Activated CD4-positive, alpha-beta T cell treated with anti-CD3 and anti-CD28 coated beads, Interleukin-2, amount 50 U/mL, for 16 hours (primary cell): ENCODE data around the gene SIRT3.
"Not testable (repeated sequence)": the region's sequence is repeated elsewhere in the genome, so short reads cannot be mapped to it uniquely, and the experiment has no call there.

Source experiments
- DNase-seq: peaks from one replicate; pipeline ENCODE4 v3.0.0-alpha.2; 2020

SIRT3 gene

DNA sequence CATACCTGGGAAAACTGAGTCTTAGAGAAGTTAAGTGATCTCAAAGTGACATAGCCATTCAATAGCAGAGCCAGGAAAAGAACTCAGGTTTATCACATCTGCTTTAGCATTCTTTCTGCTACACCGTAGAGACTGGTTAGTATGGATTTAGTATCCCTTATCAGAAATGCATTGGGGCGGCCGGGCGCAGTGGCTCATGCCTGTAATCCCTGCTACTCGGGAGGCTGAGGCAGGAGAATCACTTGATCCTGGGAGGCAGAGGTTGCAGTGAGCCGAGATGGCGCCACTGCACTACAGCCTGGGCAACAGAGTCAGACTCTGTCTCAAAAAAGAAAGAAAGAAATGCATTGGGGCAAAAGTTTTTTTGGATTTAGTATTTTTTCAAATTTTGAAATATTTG is 2.2 kb upstream of the SIRT3 start:
- not testable (repeated sequence) for DNase-seq

DNA sequence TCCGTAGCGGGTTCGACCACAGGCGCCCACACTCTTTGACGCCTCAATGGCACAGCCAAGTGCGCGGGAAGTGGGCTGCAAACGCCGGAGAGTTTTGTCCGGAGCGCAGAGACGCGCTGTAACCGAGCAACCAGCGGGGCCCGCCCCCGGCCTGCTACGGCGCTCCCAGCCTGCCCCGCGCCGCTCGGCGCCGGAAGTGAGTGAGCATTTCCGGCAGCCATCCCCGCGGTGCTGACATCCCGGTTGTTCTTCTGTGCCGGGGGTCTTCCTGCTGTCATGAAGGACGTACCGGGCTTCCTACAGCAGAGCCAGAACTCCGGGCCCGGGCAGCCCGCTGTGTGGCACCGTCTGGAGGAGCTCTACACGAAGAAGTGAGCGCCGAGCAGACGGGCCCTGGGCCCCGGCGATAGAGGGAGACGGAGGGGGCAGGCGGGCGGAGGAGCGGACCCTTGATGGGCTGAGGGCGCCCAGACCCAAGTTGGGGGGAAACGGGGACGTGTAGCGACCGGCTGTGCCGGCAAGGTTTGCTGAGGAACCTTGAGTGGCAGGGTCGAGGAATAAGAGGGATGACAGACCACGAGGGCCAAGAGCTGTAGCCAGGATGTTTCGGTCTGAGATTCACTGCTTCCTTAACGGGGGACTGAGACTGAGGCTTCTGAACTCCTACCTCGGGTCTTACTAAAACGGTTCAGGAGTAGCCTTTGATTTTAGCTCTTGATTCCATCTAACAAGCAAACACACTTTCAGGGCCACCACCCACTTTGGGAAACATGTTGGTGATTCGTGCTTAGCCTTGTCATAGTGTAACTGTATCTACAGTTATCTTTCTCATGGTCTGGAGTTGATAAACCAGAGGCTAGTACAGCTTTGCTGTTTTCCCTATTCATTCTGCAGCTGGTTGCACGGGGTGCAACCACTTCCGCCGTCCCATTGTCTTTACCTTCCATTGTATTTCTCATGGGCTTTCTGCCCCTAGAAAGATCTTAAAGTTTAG is 929 bp upstream of the SIRT3 start, which contains the start of gene PSMD13:
PSMD13 (plus strand) TSS at position 203 of the 994 bp plus-strand sequence; CDS start at position 277, 74 bp downstream.
- peak; percentile 88 for DNase-seq

DNA sequence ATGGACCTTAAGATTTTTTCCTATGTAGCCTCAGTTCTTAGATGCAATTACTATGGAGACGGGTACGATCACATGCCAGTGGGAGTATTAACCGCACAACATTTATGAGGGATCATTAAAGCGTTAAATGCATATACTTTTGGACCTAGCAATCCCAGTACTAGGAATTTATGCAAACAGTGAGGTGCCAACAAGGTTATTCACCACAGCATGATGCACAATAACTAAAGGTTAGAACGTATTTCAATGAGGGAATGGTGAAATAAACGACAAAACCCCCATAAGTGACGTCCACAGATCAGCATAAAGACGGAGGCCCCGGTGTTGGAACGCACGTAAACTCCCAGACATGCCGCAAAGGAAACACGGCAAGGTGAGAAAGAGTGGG is 539 bp downstream of the SIRT3 start:
- DNase-seq: peak; percentile 47

DNA sequence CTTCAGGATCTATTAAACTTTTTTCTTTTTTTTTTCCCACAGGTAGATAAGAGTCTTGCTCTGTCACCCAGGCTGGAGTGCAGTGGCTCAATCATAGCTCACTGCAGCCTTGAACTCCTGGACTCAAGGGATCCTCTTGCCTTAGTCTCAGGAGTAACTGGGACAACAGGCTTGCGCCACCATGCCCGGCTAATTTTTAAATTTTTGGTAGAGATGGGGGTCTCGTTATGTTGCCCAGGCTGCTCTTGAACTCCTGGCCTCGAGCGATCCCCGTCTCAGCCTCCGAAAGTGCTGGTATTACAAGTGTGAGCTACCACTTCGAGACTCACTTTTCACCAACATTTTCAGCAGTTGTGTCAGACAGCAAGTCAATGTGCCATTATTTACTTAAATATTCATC is 962 bp downstream of the SIRT3 start:
- no peak for DNase-seq

DNA sequence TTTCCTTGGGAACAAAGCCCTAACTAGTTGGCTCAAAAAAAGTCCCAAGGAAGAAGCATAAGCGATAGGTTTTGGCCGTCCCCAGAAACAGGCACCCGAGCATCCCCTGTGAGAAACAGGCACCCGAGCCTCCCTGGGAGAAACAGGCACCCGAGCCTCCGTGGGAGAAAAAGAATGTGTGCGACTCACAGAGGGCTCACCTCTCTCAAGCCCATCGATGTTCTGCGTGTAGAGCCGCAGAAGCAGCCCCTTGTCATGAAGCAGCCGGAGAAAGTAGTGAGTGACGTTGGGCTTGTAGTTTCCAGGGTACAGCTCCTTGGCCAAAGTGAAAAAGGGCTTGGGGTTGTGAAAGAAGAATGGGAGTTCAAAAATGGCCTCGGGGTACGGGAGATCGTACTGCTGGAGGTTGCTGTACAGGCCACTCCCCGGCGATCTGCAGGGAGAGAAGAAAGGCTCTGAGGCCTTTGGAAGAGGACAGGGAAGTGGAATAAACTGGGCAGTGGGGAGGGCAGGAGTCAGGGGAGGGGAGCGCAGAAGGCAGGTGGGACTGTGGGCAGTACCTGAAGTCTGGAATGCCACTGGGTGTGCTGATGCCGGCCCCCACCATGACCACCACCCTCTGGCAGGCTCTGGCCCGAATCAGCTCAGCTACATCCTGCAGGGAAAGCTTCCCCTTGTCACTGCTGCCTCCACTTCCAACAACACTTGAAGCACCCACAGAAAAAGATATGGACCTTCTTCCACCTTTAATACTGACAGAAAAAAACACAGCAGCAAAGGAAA is 3.2 kb downstream of the SIRT3 start:
- DNase-seq: no peak

DNA sequence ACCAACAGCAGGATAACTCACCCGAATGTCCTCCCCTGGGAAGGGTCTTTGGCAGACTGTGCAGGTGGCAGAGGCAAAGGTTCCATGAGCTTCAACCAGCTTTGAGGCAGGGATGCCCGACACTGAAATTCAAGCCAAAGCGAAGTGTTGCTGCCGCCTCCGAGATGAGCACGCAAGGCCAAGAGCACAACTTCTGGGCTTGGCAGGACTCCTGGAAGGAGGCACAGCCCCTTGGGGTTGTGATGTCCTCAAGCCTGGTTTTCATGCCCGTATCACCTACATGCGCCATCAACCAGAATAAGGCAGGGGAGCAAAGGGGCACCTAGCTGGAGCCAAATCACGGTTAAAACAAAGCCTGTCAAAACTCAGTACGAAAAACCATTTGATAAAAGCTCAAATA is 5.7 kb downstream of the SIRT3 start:
- no peak for DNase-seq

DNA sequence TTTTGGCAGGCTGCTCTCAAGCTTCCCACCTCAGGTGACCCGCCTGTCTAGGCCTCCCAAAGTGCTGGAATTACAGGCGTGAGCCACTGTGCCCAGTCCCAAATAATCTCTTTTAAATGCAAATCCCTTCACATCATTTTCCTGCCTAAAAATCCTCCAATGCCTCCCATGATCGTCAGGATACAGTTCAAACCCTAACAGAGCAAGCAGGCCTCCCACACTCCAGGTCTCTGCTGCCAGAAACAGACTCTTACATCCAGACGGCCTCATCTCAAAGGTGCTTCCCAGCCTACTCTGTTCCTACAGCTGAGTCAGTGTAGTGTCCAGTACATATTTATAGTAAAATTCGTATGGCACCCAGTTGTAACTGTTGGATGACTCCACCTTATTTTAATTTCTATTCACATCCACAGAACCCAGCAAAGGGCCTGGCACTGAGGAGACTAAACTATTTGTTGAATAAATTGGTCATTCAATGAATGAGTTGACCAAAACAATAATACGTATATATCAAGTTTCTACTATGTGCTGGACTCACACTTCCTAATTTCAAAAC is 8.2 kb downstream of the SIRT3 start:
- DNase-seq: no peak

DNA sequence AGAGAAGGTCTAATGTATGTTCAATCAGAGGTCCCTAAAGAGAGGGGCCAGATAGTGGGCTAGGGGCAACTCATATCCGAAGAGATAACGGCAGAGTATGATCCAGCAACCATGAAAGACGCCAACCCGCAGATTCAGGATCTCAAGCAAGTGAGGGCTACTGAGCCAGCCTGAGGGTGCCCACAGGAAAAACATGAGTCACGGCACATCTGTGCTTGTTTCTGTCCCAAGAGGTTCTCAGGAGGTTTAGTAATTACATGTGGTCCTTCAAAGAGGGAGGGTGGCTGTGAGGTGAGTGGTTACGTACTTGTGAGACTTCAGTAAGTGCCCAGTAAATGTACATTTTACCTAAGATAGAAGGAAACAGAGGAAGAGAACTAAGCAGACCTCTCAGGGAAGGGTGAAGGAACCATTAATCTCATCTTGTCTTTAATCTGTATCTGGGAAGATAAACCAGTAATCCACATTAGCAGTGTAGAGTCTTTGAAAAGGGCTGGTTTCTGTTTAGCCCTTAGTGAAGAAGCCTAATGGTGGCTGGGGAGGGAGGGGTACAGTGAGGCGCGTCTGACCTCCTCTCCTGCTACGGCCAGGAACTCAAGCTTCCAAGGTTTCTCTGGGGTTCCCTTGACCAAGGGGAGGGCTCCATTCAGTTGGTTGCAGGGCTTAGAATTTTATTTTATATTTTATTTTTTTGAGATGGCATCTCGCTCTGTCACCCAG is 10.2 kb downstream of the SIRT3 start:
- DNase-seq: no peak

DNA sequence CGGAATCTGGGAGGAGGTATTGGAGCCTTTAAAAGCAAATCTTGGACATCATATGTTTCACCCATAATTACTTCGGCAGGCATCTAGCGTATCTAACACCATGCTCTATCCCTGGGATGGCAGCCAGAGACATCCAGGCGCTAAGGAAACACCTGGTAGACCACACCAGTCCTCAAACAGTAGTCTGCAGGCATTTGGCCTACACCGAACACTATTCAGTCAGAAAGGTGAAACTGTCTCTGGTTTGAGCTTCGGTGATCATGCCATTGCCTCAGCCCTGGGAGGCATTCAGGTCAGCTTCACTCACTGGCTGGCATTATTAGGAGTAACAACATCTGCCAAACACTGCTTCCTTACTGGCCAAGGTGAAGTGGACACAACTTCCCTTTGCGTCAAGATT is 11.7 kb downstream of the SIRT3 start:
- DNase-seq: no peak

DNA sequence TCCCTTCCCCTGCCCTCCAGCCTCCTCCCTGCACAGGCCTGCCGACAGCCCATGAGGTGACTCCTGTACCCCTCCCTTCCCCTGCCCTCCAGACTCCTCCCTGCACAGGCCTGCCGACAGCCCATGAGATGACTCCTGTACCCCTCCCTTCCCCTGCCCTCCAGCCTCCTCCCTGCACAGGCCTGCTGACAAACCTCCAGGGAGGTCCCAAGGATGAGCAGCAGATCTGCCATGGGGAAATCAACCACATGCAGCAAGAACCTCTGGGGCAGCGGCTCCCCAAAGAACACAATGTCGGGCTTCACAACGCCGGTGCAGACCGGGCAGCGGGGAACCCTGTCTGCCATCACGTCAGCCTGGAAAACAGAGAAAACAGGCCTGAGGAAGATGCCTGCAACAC is 12.3 kb downstream of the SIRT3 start:
- DNase-seq: no peak

DNA sequence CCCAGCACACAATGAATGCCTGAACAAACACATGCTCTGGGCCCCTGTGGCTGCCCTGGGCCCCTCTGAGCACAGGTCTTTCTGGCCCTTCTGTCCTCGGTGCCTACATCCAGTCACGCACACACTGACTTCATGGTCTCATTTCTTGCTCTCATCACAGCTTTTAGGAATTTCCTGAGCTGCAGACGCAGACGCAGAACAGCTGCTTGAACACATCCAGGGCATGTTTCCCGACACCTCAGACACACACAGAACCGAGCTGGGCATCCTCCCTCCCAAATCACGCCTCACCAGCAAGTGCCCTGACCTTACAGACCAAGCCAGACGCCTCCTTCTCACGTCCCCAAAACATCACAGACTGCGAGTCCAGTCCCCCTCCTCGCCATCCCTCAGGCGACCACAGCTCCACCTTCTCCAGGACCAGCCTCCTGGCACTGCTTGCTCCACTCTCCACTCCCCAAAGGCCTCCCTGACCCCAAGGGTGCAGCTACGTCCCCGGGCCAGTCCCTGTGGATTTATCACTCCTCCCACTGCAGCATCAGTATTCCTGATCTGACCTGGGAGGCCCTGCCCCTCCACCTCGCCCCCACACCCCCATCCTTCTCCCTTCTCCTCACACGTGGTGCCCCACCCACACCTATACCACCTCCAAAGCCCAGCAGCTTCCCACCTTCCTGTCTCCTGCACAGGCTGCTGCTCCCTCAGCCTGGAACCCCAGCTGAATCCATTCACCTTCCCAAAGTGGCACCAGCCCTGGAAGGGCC is 12.9 kb downstream of the SIRT3 start:
- no peak for DNase-seq

DNA sequence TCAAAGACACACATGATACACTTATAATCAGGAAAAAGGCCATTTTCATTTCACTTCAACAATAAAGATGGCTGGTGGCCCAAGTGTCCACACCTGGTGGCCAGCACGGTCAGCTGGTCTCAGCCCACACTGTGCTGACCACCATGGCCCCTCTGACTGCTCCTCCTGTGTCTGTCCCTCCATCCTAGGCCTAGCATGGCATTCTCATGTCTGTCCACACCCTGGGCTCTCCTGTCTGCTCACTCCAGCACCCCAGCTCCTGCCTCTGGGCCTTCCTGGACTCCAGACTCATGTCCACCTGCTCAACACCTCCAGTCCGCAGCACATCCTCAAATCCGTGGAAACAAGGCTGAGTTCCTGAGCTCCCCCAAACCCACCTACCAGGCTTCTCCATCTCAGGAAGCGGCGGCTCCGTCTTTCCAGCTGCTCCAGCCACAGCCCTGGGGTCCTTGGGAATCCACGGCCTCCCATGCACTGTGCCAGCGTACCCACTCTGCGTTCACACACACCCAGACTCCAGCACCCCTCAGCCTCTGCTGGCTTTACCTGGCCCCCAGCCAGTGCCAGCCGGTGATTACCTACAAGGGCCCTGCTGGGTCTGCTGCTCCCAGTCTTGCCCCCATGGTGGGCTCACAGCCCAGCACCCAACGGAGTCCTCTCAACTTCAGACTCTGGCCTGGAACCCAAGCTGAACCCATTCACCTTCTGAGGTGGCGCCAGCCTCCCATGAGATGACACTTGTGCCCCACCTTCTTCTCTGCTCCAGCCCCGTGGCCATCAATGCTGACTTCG is 13.9 kb downstream of the SIRT3 start:
- no peak for DNase-seq

DNA sequence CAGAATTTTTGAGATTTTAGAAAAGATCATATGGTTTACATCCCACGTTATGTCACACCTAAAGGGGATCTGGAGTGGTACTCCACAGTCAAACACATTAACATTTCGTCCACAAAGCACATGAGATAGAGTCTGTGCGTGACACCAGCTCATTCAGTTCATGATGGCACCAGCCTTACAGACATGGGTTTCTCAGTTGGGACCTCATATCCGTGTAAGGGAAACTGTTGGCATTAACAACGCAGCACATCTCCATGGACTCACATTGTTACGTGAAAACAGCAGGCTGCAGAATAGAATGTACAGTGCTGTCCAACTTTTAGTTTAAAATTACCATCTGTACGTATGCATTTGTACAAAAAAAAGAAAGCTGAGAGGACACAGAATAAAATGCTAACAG is 14.6 kb downstream of the SIRT3 start:
- no peak for DNase-seq

DNA sequence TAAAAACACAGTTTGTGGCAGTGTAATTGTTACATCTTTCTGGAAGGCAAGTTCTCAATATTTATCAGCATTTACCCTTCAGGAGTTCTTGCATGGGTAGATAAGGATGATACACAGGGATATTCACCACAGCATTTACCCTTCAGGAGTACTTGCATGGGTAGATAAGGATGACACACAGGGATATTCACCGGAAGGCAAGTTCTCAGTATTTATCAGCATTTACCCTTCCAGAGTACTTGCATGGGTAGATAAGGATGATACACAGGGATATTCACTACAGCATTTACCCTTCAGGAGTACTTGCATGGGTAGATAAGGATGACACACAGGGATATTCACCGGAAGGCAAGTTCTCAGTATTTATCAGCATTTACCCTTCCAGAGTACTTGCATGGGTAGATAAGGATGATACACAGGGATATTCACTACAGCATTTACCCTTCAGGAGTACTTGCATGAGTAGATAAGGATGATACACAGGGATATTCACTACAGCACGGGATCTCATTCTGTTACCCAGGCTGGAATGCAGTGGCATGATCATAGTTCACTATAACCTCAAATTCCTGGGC is 15.4 kb downstream of the SIRT3 start:
- DNase-seq: not testable (repeated sequence)

DNA sequence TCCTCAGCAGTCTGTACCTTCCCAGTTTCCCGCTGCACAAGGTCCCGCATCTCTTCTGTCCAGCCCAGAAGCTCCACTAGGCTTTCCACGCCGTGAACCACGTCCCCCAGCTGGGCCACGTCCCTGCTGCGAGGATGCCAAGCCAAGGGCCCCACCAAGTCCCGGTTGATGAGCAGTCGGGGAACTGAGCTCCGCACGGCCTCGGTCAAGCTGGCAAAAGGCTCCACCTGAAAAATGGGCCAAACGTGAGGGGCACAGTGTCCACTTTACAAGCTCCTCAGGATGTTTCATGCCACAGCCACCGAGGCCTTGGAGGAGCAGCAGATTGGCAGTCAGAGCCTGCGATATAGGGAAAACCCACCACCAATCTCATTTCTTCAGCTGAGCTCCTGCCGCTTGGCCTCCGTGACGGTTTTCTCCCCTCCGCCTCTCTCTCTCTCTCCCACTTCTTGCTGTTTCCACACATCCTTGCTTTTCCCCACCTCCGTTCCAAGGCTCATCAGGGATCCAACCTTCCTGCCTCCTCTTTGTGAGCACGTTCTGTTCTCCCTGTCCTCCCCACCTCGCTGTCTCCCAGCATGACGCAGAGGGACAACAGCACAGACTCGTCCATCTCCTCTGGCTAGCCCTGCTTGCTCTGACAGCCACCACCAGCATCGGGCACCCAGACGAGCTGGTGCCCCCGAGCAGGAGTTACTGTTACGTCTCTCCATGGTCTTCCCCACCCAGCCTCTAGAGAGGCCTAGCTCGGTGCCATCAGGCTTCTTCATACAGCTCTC is 17.1 kb downstream of the SIRT3 start:
- DNase-seq: no peak

DNA sequence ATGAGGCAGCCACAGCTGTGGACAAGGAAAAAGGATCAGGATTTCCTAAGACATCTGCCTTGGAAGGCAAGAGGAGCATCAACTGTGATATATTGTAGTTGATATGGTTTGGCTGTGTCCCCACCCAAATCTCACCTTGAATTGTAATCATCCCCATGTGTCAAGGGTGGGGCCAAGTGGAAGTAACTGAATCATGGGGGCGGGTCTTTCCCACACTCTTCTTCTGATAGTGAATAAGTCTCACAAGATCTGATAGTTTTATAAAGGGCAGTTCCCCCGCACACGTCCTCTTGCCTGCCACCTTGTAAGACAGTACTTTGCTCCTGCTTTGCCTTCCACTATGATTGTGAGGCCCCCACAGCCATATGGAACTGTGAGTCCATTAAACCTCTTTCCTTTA is 18.4 kb downstream of the SIRT3 start:
- DNase-seq: no peak

DNA sequence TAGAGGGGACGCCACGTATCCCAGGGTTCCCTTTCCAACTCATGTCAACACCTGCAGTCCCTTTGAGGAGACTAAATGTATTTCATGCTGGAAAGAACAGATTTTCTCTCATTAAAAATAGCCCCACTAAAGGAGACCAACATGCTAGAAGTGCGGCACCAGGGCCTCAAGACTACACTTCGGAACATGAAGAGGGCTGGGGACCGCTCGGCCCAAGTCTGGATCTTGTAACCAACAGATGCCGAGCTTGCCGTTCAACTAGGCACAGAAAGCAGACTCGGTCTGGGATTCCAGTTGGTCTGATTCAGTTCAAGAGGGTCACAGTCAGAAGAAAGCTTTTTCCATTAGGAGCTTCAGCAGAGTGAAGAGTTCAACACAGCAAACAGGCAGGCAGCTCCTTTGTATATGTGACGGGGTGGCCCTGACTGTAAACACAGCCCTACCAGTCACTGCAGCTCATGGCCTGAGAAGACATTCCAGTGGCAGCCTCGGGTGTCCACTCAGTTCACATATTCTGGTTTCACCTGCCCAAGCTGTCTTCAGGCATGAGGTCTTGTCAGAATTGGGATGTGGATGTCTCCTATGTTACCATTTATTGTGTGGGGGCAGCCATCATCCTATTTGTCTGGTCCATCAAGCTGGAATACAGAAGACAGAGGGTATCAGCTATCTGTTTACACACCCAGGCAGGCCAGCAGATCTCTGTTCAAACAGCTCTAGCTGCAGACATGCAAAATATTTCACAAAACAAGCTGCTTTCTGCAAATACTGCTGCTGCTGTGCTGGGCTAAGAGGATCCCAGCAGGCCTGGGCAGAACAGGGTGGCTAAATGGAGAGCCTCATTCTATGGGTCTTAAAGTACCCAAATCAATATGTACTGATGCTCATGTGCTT is 19.8 kb downstream of the SIRT3 start:
- no peak for DNase-seq

DNA sequence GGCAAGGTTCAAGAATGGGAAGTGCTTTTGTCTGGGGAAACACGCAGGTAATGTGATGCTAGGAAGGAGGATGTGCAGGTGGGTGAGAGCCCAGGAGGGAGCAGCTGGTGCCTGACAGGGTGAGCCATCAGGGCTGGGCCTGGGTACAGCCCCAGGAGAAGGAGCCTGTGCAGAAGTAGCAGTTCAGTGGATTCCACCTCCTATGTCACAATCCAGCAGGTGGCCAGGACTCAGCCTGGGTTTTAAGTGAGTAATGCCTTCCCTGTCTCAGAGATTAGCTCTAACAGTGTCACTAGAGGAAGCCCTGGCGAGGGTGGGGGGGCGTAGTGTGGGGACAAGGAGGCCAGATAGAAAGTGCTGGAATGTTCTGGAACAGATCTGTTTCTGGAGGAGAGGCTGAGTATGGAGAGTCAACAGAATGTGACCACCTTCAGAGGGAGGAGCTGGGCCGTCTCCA is 20.5 kb downstream of the SIRT3 start:
- no peak for DNase-seq

DNA sequence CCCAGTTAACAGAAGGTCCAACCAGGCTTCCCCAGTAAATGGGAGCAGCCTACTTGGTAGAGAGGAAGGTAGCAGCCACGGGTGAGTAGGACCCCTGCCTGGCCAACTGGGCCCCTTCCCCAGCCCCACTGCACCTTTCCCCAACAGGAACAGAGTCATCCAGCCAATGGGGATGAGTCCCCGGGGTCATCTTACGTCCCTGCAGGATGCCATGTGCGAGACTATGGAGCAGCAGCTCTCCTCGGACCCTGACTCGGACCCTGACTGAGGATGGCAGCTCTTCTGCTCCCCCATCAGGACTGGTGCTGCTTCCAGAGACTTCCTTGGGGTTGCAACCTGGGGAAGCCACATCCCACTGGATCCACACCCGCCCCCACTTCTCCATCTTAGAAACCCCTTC is 22.1 kb downstream of the SIRT3 start:
- DNase-seq: no peak
